Measurements from ENCODE around the gene GPC2. TPM values are rescaled to one million over a fixed set of nuclear protein-coding genes. Genes with fewer than 3 reads are reported as not detected.
"Not testable (repeated sequence)": the region's sequence is repeated elsewhere in the genome, so short reads cannot be mapped to it uniquely, and the experiment has no call there.

Gene GPC2
- total RNA-seq, 1 experiment from 2014 or later = 45.2 TPM

DNA sequence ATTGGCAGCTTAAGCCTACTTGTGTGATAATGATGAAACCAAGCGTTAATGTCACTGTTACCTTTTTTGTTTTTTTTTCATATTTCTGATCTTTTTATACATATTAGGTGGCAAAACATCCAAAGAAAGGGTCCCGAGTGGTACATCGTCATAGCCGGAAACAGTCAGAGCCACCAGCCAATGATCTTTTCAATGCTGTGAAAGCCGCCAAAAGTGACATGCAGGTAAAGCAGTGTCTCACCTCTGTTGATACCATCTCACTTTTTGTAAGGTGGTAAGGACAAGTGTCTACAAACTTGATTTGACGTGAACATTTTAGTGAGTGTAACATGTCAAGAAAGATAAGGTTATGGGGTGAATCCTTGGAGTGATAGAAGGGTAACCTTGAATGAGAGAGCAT lies 5.4 kb upstream of the GPC2 start:
- not testable (repeated sequence) for H2BK5ac ChIP-seq (ENCODE audit: insufficient read length, low read length); H3K14ac ChIP-seq (ENCODE audit: insufficient read depth, low read length); H3K79me2 ChIP-seq (ENCODE audit: insufficient read depth, low read length); H2AFZ ChIP-seq (ENCODE audit: low read length); H3T11ph ChIP-seq (ENCODE audit: low read length); H4K91ac ChIP-seq (ENCODE audit: insufficient read length, low read depth, low read length); H3K4me2 ChIP-seq (ENCODE audit: insufficient read depth, insufficient read length, low read length); H4K5ac ChIP-seq (ENCODE audit: insufficient read length, low read depth, low read length); H3K4ac ChIP-seq (ENCODE audit: low read depth, low read length); H3K23ac ChIP-seq (ENCODE audit: insufficient read length, low read depth, low read length); H3K36me3 Mint-ChIP-seq (ENCODE audit: insufficient read depth in 1 of 3, low read depth in 3 of 3); H3K18ac ChIP-seq (ENCODE audit: insufficient read length, low read depth, low read length); H3K4me3 Mint-ChIP-seq; H2BK12ac ChIP-seq (ENCODE audit: insufficient read length, low read depth, low read length); H4K8ac ChIP-seq (replicated peaks; ENCODE audit: insufficient read length, low read depth, low read length); H3K23me2 ChIP-seq (ENCODE audit: insufficient read length, low read depth, low read length, poor library complexity, severe bottlenecking); H3K9me3 Mint-ChIP-seq; H3K9me3 ChIP-seq (ENCODE audit: control insufficient read depth, low read depth, low read length); H3K27me3 ChIP-seq (ENCODE audit: insufficient read depth, low read length); H3K56ac ChIP-seq (ENCODE audit: insufficient read length, low read depth, low read length); H2AK5ac ChIP-seq (ENCODE audit: insufficient read length, low read length); H2BK15ac ChIP-seq (ENCODE audit: low read depth, low read length); H4K20me1 ChIP-seq (ENCODE audit: control insufficient read depth, insufficient read depth, insufficient read length); DNase-seq; H3K4me1 ChIP-seq (ENCODE audit: insufficient read depth, low read length); H3K79me1 ChIP-seq (ENCODE audit: insufficient read depth, low read depth, low read length, poor library complexity, severe bottlenecking); H3K27ac ChIP-seq (ENCODE audit: insufficient read length, low read depth, low read length); H2BK120ac ChIP-seq (ENCODE audit: low read depth, low read length, poor library complexity, severe bottlenecking); H3K27ac Mint-ChIP-seq; H3K9ac ChIP-seq (ENCODE audit: extremely low read depth, insufficient read length, low read length)
- Mint-ChIP-seq H3K4me1 (peaks cover 17% of the 10 kb centered on the region in 2 experiments), H3K27me3 (ENCODE audit: low read depth) (peaks cover 33% of the 10 kb centered on the region)
- H2BK20ac ChIP-seq (ENCODE audit: low read depth, low read length, poor library complexity, severe bottlenecking) = peak overlapping the region; percentile 26
- no CpG with 5 or more reads among the region's 6 CpGs for WGBS (ENCODE audit: extremely low coverage, insufficient read length, low lambda C conversion rate)

DNA sequence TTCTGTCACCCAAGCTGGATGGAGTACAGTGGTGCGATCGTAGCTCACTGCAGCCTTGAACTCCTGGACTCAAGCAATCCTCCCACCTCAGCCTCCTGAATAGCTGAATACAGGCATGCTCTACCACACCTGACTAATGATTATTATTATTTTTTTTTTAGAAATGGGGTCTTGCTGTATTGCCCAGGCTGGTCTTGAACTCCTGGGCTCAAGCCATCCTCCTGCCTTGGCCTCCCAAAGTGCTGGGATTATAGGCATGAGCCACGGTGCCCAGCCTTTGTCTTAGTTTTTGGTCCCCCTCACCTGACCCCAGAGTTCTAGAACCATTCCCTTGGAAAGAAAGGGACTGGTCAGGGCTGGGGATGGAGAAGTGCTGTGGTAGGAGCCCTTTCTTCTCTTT lies 2.9 kb upstream of the GPC2 start:
- not testable (repeated sequence) for H2BK12ac ChIP-seq (ENCODE audit: insufficient read length, low read depth, low read length); H4K8ac ChIP-seq (replicated peaks; ENCODE audit: insufficient read length, low read depth, low read length); H3K27ac ChIP-seq (ENCODE audit: insufficient read length, low read depth, low read length); H2BK15ac ChIP-seq (ENCODE audit: low read depth, low read length); H3K18ac ChIP-seq (ENCODE audit: insufficient read length, low read depth, low read length); H4K91ac ChIP-seq (ENCODE audit: insufficient read length, low read depth, low read length); H3K27me3 ChIP-seq (ENCODE audit: insufficient read depth, low read length); H3K9me3 Mint-ChIP-seq; H3K23me2 ChIP-seq (ENCODE audit: insufficient read length, low read depth, low read length, poor library complexity, severe bottlenecking); H3K14ac ChIP-seq (ENCODE audit: insufficient read depth, low read length); H2AFZ ChIP-seq (ENCODE audit: low read length); H3T11ph ChIP-seq (ENCODE audit: low read length); H3K4me1 ChIP-seq (ENCODE audit: insufficient read depth, low read length); H3K56ac ChIP-seq (ENCODE audit: insufficient read length, low read depth, low read length); H3K79me2 ChIP-seq (ENCODE audit: insufficient read depth, low read length); H3K4me2 ChIP-seq (ENCODE audit: insufficient read depth, insufficient read length, low read length); H3K4me3 Mint-ChIP-seq; H2BK20ac ChIP-seq (ENCODE audit: low read depth, low read length, poor library complexity, severe bottlenecking); H3K9ac ChIP-seq (ENCODE audit: extremely low read depth, insufficient read length, low read length); H3K4ac ChIP-seq (ENCODE audit: low read depth, low read length); H3K23ac ChIP-seq (ENCODE audit: insufficient read length, low read depth, low read length); H3K9me3 ChIP-seq (ENCODE audit: control insufficient read depth, low read depth, low read length); H2BK5ac ChIP-seq (ENCODE audit: insufficient read length, low read length); H4K20me1 ChIP-seq (ENCODE audit: control insufficient read depth, insufficient read depth, insufficient read length); H4K5ac ChIP-seq (ENCODE audit: insufficient read length, low read depth, low read length); H3K27ac Mint-ChIP-seq; H2BK120ac ChIP-seq (ENCODE audit: low read depth, low read length, poor library complexity, severe bottlenecking); DNase-seq; H2AK5ac ChIP-seq (ENCODE audit: insufficient read length, low read length); H3K79me1 ChIP-seq (ENCODE audit: insufficient read depth, low read depth, low read length, poor library complexity, severe bottlenecking)
- WGBS (ENCODE audit: extremely low coverage, insufficient read length, low lambda C conversion rate) = no CpG with 5 or more reads among the region's 3 CpGs
- H3K36me3 Mint-ChIP-seq (ENCODE audit: insufficient read depth in 1 of 3, low read depth in 3 of 3) = peaks cover 8 to 12% (median 8%) of the 10 kb centered on the region in 3 experiments; a peak in 6 of 7 replicates
- peaks cover 28 to 30% of the 10 kb centered on the region in 2 experiments for H3K4me1 Mint-ChIP-seq
- H3K27me3 Mint-ChIP-seq (ENCODE audit: low read depth) = peaks cover 36% of the 10 kb centered on the region

Data from H9 (cell line).